ENCODE data around the gene PPP2R2C. TPM values are rescaled to one million over a fixed set of nuclear protein-coding genes. Genes with fewer than 3 reads are reported as not detected.

The PPP2R2C gene
- total and polyA plus RNA-seq, 11 donors, result 0.22 to 20.0 (median 6.8) TPM

DNA sequence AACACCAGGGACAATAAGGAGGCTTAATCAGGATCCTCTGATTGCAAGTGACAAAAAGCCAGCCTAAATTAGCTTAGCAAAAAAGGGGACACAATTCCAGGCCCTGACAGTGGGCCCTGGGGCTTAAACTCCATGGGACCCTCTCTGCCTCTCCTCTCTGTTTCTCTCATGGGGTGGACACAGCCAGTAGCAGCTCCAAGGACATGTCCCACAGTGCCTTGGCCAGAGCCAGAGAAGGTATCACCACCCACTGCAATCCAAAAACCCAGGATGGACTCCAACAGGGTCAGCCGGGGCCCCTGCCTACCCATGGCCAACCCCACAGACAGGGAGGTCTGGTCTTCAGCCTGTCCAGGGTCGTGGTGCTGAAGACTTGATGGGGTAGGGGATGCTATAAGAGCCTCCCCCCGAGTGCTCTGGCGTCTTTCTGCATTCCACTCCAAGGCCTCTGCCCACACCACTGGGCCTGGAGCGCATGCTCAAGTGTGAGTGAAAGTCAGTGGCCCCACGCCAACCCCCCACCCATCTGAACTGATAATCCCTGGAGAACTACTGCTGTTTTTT is 19.7 kb upstream of the PPP2R2C start:
- Histone ChIP-seq H3K27ac (no peak overlapping the region), H3K27me3 (peaks cover 0 to 17% (median 0%) of the 10 kb centered on the region in 9 donors), H3K9me3 (peaks cover 0 to 16% (median 9%) of the 10 kb centered on the region in 12 donors), H3K4me1 (peaks cover 0 to 4% (median 0%) of the 10 kb centered on the region in 12 donors), H3K4me3 (no peak overlapping the region), H3K36me3 (no peaks in the 10 kb centered on the region)
- intact Hi-C loops (cut with DNase I), result no loop called here
- WGBS, 4 donors, result 72 to 82% (median 80%) methylated on average over 6 of the region's 6 CpGs
- ATAC-seq (no peak), DNase-seq (no peak)
- TF ChIP-seq POLR2A (IDR thresholded peaks at IDR 0.05), result no peak
- TF ChIP-seq, protein P1, sequence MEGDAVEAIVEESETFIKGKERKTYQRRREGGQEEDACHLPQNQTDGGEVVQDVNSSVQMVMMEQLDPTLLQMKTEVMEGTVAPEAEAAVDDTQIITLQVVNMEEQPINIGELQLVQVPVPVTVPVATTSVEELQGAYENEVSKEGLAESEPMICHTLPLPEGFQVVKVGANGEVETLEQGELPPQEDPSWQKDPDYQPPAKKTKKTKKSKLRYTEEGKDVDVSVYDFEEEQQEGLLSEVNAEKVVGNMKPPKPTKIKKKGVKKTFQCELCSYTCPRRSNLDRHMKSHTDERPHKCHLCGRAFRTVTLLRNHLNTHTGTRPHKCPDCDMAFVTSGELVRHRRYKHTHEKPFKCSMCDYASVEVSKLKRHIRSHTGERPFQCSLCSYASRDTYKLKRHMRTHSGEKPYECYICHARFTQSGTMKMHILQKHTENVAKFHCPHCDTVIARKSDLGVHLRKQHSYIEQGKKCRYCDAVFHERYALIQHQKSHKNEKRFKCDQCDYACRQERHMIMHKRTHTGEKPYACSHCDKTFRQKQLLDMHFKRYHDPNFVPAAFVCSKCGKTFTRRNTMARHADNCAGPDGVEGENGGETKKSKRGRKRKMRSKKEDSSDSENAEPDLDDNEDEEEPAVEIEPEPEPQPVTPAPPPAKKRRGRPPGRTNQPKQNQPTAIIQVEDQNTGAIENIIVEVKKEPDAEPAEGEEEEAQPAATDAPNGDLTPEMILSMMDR (IDR thresholded peaks at IDR 0.05), result no peak

- Histone ChIP-seq H3K9me3 (peaks cover 0 to 24% (median 17%) of the 10 kb centered on the region in 12 donors), H3K4me1 (peaks cover 0 to 4% (median 0%) of the 10 kb centered on the region in 12 donors), H3K36me3 (no peaks in the 10 kb centered on the region), H3K27me3 (peaks cover 0 to 17% (median 0%) of the 10 kb centered on the region in 9 donors), H3K27ac (no peak overlapping the region), H3K4me3 (no peak overlapping the region)
- ATAC-seq (no peak), DNase-seq (no peak)
- intact Hi-C loops (cut with DNase I), result no loop called here
- TF ChIP-seq, protein P1 (IDR thresholded peaks at IDR 0.05), result no peak
- no peak for TF ChIP-seq POLR2A (IDR thresholded peaks at IDR 0.05)
These were observed 18.8 kb upstream of the PPP2R2C start for GRCh38 chr4:6491235-6491634.

DNA sequence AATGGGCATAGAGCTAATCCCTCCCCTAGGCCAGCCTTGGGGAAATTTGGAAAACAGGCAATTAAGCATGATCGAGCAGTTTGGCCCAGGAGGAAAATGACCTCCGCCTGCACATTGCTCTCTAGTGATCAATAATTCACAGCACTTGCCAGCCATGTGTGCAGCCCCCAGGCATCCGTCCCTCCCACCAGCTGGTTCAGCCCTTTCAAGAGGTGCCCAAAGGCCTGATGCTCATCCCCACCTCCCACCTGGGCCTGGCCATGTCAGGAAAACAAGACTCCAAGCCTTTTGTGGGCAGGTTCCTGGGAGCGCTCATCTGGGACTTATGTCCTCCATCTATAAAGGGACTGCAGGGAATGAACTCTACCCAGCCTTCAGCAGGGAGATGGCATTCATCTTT is 17.5 kb upstream of the PPP2R2C start:
- Histone ChIP-seq H3K4me3 (no peak overlapping the region), H3K9me3 (peaks cover 0 to 37% (median 28%) of the 10 kb centered on the region in 12 donors), H3K4me1 (peaks cover 0 to 4% (median 0%) of the 10 kb centered on the region in 12 donors), H3K27me3 (peaks cover 0 to 16% (median 0%) of the 10 kb centered on the region in 9 donors), H3K36me3 (no peaks in the 10 kb centered on the region), H3K27ac (no peak overlapping the region)
- intact Hi-C loops (cut with DNase I), result no loop called here
- TF ChIP-seq, protein P1 (IDR thresholded peaks at IDR 0.05), result no peak
- TF ChIP-seq POLR2A (IDR thresholded peaks at IDR 0.05), result no peak
- no peak for DNase-seq
- no peak for ATAC-seq
- 64 to 87% (median 72%) methylated on average over 4 of the region's 4 CpGs for WGBS, 4 donors

DNA sequence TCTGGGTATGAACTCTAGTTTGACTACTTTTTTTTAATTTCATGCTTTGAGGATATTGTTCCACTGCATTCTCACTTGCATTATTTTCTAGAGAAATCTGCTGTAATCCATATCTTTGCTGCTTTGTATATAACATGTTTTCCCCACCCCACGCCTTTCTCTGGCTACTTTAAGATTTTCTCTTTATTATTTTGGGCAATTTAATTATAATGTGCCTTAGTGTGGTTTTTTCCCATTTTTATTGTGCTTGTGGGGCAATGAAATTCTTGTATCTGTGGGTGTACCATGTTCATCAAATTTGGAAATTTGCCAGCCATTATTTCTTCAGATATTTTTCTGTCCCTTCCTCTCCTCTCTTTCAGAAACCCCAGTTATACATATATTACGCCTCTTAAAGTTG is 15.1 kb upstream of the PPP2R2C start:
- Histone ChIP-seq H3K9me3 (peaks cover 0 to 46% (median 33%) of the 10 kb centered on the region in 12 donors), H3K4me1 (no peaks in the 10 kb centered on the region), H3K27me3 (peaks cover 0 to 12% (median 0%) of the 10 kb centered on the region in 9 donors), H3K4me3 (no peak overlapping the region), H3K27ac (no peak overlapping the region), H3K36me3 (no peaks in the 10 kb centered on the region)
- ATAC-seq, result no peak
- intact Hi-C loops (cut with DNase I), result no loop called here
- WGBS, 4 donors, result 62 to 69% (median 67%) methylated on average over 2 of the region's 2 CpGs
- no peak for DNase-seq
- TF ChIP-seq, protein P1 (IDR thresholded peaks at IDR 0.05), result no peak
- no peak for TF ChIP-seq POLR2A (IDR thresholded peaks at IDR 0.05)

All from heart left ventricle (tissue), 16 donors.